Naive thymus-derived CD4-positive, alpha-beta T cell (primary cell): ENCODE results near the gene MAML2. TPM values are rescaled to one million over a fixed set of nuclear protein-coding genes. Genes with fewer than 3 reads are reported as not detected.

Experiments
- ATAC-seq: fragments of 150-1000 bp; cut with Tn5 transposase; 2 replicates; pipeline ENCODE4 v1.10.0; 2021; ENCODE audit warnings: mild to moderate bottlenecking, moderate library complexity
- CTCF ChIA-PET: fragments of 350-600 bp; sonication (Branson Sonifier 250); formaldehyde crosslinking; loops from one replicate; lab custom pipeline; 2021; ENCODE audit warnings: antibody characterized with exemption; lab: Charles Lee
- POLR2A ChIA-PET: fragments of 350-600 bp; sonication (Branson Sonifier 250); formaldehyde crosslinking; loops from one replicate; lab custom pipeline; 2021; ENCODE audit warnings: antibody characterized with exemption, inconsistent platforms; lab: Charles Lee
- DNase-seq, 9 donors: peaks; one replicate each; pipeline versions ENCODE4 v3.0.0 to v3.0.0-alpha.2; 2020 to 2022; ENCODE audit warnings: mixed read lengths in 1 of 9
- H3K27ac ChIP-seq: one replicate; pipeline ENCODE4 v1.7.0; 2013; ENCODE audit warnings: mild to moderate bottlenecking, low read depth, low read length, moderate library complexity
- H3K27me3 ChIP-seq, 2 donors: one replicate each; pipeline ENCODE4 v1.7.0; 2013; ENCODE audit warnings: low read length in 2 of 2, mild to moderate bottlenecking in 2 of 2, moderate library complexity in 2 of 2; ENCODE audit not compliant: control insufficient read depth in 2 of 2, insufficient read depth in 2 of 2
- H3K36me3 ChIP-seq, 3 experiments: 1 replicate in 2 of 3; 2 replicates in 1 of 3; pipeline ENCODE4 v1.7.0; 2013; ENCODE audit warnings: low read length in 3 of 3, mild to moderate bottlenecking in 3 of 3, moderate library complexity in 1 of 3; ENCODE audit not compliant: insufficient read depth in 3 of 3, control insufficient read depth in 2 of 3
- H3K4me1 ChIP-seq, 2 donors: one replicate each; pipeline ENCODE4 v1.7.0; 2013; ENCODE audit warnings: low read length in 2 of 2, mild to moderate bottlenecking in 2 of 2, moderate library complexity in 1 of 2; ENCODE audit not compliant: control insufficient read depth in 2 of 2, insufficient read depth in 2 of 2
- H3K4me3 ChIP-seq: 2 replicates; pipeline ENCODE4 v1.7.0; 2013; ENCODE audit warnings: mild to moderate bottlenecking, low read length
- H3K9me3 ChIP-seq, 3 experiments: 1 replicate in 2 of 3; 2 replicates in 1 of 3; pipeline ENCODE4 v1.7.0; 2013; ENCODE audit warnings: low read length in 3 of 3; ENCODE audit not compliant: control insufficient read depth in 2 of 3
- H3K27ac Mint-ChIP-seq, 9 donors: one replicate each; pipeline ENCODE4 v1.8.0; 2020 to 2022; ENCODE audit warnings: mixed read lengths in 9 of 9, mild to moderate bottlenecking in 8 of 9, moderate library complexity in 5 of 9, inconsistent platforms in 2 of 9
- H3K27me3 Mint-ChIP-seq, 5 donors: one replicate each; pipeline ENCODE4 v1.8.0; 2021 to 2022; ENCODE audit warnings: mixed read lengths in 5 of 5, mild to moderate bottlenecking in 1 of 5
- H3K36me3 Mint-ChIP-seq, 5 donors: one replicate each; pipeline ENCODE4 v1.8.0; 2020 to 2022; ENCODE audit warnings: mixed read lengths in 5 of 5, mild to moderate bottlenecking in 3 of 5, inconsistent platforms in 1 of 5
- H3K4me1 Mint-ChIP-seq, 7 donors: one replicate each; pipeline ENCODE4 v1.8.0; 2020 to 2022; ENCODE audit warnings: mixed read lengths in 7 of 7, mild to moderate bottlenecking in 3 of 7, inconsistent platforms in 1 of 7
- H3K4me3 Mint-ChIP-seq, 10 donors: one replicate each; pipeline ENCODE4 v1.8.0; 2020 to 2022; ENCODE audit warnings: mild to moderate bottlenecking in 10 of 10, mixed read lengths in 10 of 10, moderate library complexity in 6 of 10, inconsistent platforms in 2 of 10
- H3K9me3 Mint-ChIP-seq, 11 donors: one replicate each; pipeline ENCODE4 v1.8.0; 2020 to 2022; ENCODE audit warnings: mixed read lengths in 11 of 11, mild to moderate bottlenecking in 4 of 11, inconsistent platforms in 1 of 11, moderate library complexity in 1 of 11
- intact Hi-C, 2 donors: fragments of 100-400 bp; cut with micrococcal nuclease; formaldehyde crosslinking; loops; one replicate each; pipeline ENCODE4 v1.15.1; 2023
- polyA plus RNA-seq, 2 donors: library from polyadenylated mRNA; unstranded; fragments of 300-500 nt; fragmentation: Illumina TruSeq; gene quantifications; one replicate each; pipeline ENCODE4 v1.2.3, GENCODE V29; 2021
- total RNA-seq, 6 experiments: library from RNA in 5 of 6; stranded (reverse) in 5 of 6; gene quantifications; 1 replicate in 5 of 6; 2 replicates in 1 of 6; pipeline ENCODE4 v1.2.3 and lab custom pipeline; 2021 to 2026

Gene MAML2
- total and polyA plus RNA-seq, 7 experiments from 2014 or later: 12.6 to 81.3 (median 52.5) TPM

DNA sequence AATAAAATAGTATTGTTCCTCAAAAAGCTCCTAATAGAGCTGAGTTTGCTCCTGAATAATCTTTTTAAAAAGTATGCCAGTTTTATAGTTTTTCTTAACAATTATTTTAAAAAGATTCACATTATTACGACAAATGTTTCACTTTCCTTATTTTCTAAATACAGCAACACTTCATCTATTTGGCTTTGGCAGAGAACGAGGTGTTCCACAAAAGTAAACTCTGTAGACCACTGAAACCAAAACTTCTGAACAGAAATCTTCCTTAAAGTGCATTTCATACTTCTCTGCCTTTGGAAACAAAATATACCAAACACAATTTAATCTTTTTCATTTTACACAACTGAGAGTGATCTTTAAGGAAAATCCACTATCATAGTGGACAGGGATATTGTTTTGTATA is 285.5 kb downstream of the MAML2 start:
- intact Hi-C loops: loop anchor here in 1 of 2 donors (2.0 to 5.0 kb wide), 2 partner anchors 15 to 150 kb away; no protein-coding TSS in a partner anchor
- H3K36me3 ChIP-seq: peaks cover 0 to 8% (median 0%) of the 10 kb centered on the region in 3 experiments
- CTCF ChIA-PET: interaction anchor here (0.7 to 6.7 kb wide), 3 partner anchors 285 to 332 kb away, joined by 3 to 111 read pairs (median 3); partner anchors contain the start of genes CCDC82, JRKL and MAML2
- no peak for ATAC-seq
- no peak overlapping the region for H3K4me3 ChIP-seq
- H3K27ac ChIP-seq: no peak overlapping the region
- H3K9me3 ChIP-seq: no peaks in the 10 kb centered on the region
- Mint-ChIP-seq H3K27ac (peak overlapping the region in 8 of 9 donors; percentile 28 to 86 (median 48)), H3K4me1 (peaks cover 25 to 95% (median 88%) of the 10 kb centered on the region in 7 donors), H3K4me3 (peak overlapping the region in 1 of 10 donors; percentile 1), H3K27me3 (no peaks in the 10 kb centered on the region), H3K36me3 (peaks cover 4 to 53% (median 34%) of the 10 kb centered on the region in 5 donors), H3K9me3 (no peaks in the 10 kb centered on the region)
- no peak for DNase-seq
- H3K4me1 ChIP-seq: peaks cover 0 to 21% of the 10 kb centered on the region in 2 donors
- POLR2A ChIA-PET: interaction anchor here (5.2 kb wide), 1 partner anchor 285 kb away, joined by 24 read pairs; the partner anchor contains the start of gene MAML2
- H3K27me3 ChIP-seq: no peaks in the 10 kb centered on the region

DNA sequence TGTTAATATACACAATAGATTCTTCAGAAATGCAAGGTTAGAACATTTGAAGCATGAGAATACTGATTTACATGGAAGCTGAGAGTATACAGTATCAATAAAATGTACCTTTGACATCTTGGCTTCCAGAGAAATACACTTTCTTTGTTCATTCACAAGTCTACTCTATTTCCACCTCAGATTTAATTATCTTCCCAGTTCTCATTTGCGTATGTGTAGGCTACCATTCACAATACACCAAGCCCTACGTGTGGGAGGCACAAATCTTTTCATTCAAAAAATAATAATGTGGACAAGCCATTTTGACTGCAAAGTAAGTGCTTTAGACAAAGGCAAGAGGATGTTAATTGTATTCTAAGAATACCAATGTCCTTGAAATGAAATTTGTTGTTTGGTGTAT is 286.4 kb downstream of the MAML2 start:
- DNase-seq (no peak), ATAC-seq (no peak)
- no peak overlapping the region for H3K4me3 ChIP-seq
- H3K27ac ChIP-seq: no peak overlapping the region
- H3K36me3 Mint-ChIP-seq: peaks cover 4 to 56% (median 34%) of the 10 kb centered on the region in 5 donors
- CTCF ChIA-PET: interaction anchor here (0.6 to 6.7 kb wide), 9 partner anchors 10 to 338 kb away, joined by 3 to 111 read pairs (median 4); partner anchors contain the start of gene MAML2
- peaks cover 0 to 16% of the 10 kb centered on the region in 2 donors for H3K4me1 ChIP-seq
- H3K36me3 ChIP-seq: peaks cover 0 to 8% (median 0%) of the 10 kb centered on the region in 3 experiments
- peak overlapping the region in 8 of 9 donors; percentile 4 to 86 (median 32) for H3K27ac Mint-ChIP-seq
- no peaks in the 10 kb centered on the region for H3K9me3 ChIP-seq
- intact Hi-C loops: loop anchor here in 1 of 2 donors (2.0 to 5.0 kb wide), 2 partner anchors 16 to 151 kb away; no protein-coding TSS in a partner anchor
- no peaks in the 10 kb centered on the region for H3K27me3 ChIP-seq
- peak overlapping the region in 3 of 10 donors; percentile 4 to 21 (median 6) for H3K4me3 Mint-ChIP-seq
- H3K9me3 Mint-ChIP-seq: no peaks in the 10 kb centered on the region
- POLR2A ChIA-PET: interaction anchor here (0.6 to 5.2 kb wide), 5 partner anchors 9 to 546 kb away, joined by 3 to 24 read pairs (median 4); partner anchors contain the start of gene MAML2
- peaks cover 20 to 94% (median 82%) of the 10 kb centered on the region in 7 donors for H3K4me1 Mint-ChIP-seq
- H3K27me3 Mint-ChIP-seq: no peaks in the 10 kb centered on the region

DNA sequence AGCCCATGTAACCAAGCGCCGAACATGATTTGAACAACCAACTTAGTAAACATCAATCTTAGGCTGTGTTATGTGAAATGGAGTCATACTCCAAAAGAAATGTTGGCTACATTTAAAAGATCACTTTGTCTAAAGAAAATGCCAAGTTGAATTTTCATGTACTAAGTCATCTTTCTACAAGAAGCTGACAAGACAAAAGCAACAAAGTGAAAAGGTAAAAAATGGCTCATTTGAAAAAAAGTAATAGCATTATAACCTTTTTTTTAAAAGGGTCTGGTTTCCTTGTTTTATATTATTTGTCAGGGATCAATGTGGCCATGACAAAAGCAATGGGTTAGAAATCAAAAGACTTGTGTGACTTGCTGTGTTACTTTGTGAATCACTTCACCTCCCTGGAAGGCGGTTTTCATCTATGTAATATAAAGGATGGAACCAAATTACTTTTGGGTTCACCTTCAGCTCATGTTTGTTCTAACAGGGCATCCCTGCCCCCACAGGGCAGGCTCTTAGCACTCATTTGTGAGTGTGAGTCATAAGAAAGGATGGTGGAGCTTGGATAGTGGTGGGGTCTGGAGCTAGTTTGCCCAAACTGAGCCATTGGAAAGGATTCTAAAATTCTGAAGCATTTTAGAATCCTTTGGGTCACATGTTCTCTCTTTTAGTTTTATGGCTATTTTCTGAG is 287.1 kb downstream of the MAML2 start:
- Histone ChIP-seq H3K4me3 (no peak overlapping the region), H3K27me3 (no peaks in the 10 kb centered on the region), H3K4me1 (peaks cover 0 to 16% of the 10 kb centered on the region in 2 donors), H3K27ac (no peak overlapping the region), H3K9me3 (no peaks in the 10 kb centered on the region), H3K36me3 (peaks cover 0 to 5% (median 0%) of the 10 kb centered on the region in 3 experiments)
- ATAC-seq (no peak), DNase-seq (no peak)
- H3K4me3 Mint-ChIP-seq: peak overlapping the region in 2 of 10 donors; percentile 10 to 23
- intact Hi-C loops: loop anchor here (1.0 to 5.0 kb wide), 10 partner anchors 17 to 370 kb away; partner anchors contain the start of genes MAML2 (in 2 of the 2) and CCDC82 (in 1 of the 2)
- H3K27me3 Mint-ChIP-seq: no peaks in the 10 kb centered on the region
- peaks cover 4 to 54% (median 34%) of the 10 kb centered on the region in 5 donors for H3K36me3 Mint-ChIP-seq
- H3K27ac Mint-ChIP-seq: peak overlapping the region in 8 of 9 donors; percentile 4 to 88 (median 68)
- H3K4me1 Mint-ChIP-seq: peaks cover 18 to 89% (median 77%) of the 10 kb centered on the region in 7 donors
- ChIA-PET POLR2A (interaction anchor here (0.6 to 5.2 kb wide), 12 partner anchors 8 to 545 kb away, joined by 3 to 24 read pairs (median 3); partner anchors contain the start of gene MAML2), CTCF (interaction anchor here (0.6 to 6.7 kb wide), 28 partner anchors 9 to 338 kb away, joined by 3 to 111 read pairs (median 4); partner anchors contain the start of gene MAML2)
- H3K9me3 Mint-ChIP-seq: no peaks in the 10 kb centered on the region

DNA sequence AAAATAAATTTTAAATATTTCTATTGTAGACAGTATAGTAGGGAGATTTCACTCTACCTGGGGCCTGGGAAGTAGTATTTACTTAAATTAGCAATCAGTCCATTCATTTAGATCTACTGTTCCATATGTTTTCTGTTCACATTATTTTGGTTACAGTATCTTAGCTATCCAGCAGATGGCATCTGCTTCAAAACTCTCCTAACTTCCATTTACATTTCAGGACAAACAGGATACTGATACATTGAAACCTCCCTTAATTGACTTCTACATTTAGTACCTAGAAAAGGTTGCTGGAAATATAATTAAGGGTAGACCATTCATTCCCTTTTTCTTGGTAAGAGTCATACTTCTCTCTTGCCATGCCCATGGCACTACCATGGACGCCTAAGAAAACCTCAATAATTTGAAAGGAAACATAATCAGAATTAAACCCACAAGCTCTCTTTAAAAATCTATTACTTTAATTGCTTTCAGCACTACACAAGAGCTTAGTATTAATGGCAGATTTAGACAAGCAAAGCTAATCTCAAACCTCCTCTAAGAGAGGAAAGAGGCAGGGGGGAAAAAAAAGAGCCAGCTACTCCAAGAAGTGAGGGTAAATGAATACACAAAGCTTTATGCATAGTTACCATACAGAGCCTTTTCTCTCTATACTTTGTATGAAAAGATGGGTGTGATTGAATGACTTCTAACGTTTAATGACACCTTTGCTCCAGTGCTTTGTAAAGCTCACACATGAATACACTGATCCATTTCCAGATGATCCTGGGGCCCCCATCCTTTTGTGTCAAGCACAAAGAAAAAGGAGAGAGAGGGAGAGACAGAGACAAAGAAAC is 287.9 kb downstream of the MAML2 start:
- intact Hi-C loops: loop anchor here (1.0 to 5.0 kb wide), 9 partner anchors 42 to 371 kb away; partner anchors contain the start of genes MAML2 (in 2 of the 2) and CCDC82 (in 1 of the 2)
- Mint-ChIP-seq H3K27ac (peak overlapping the region in 8 of 9 donors; percentile 15 to 88 (median 70)), H3K36me3 (peaks cover 4 to 54% (median 35%) of the 10 kb centered on the region in 5 donors), H3K4me3 (peak overlapping the region in 4 of 10 donors; percentile 4 to 63 (median 32)), H3K4me1 (peaks cover 18 to 89% (median 77%) of the 10 kb centered on the region in 7 donors), H3K27me3 (no peaks in the 10 kb centered on the region), H3K9me3 (no peaks in the 10 kb centered on the region)
- H3K9me3 ChIP-seq: no peaks in the 10 kb centered on the region
- H3K36me3 ChIP-seq: peaks cover 0 to 6% (median 0%) of the 10 kb centered on the region in 3 experiments
- H3K27me3 ChIP-seq: no peaks in the 10 kb centered on the region
- H3K27ac ChIP-seq: no peak overlapping the region
- ChIA-PET CTCF (interaction anchor here (0.6 to 6.7 kb wide), 29 partner anchors 8 to 339 kb away, joined by 3 to 111 read pairs (median 3); partner anchors contain the start of gene MAML2), POLR2A (interaction anchor here (0.7 to 5.2 kb wide), 11 partner anchors 8 to 339 kb away, joined by 3 to 24 read pairs (median 3); partner anchors contain the start of gene MAML2)
- H3K4me1 ChIP-seq: peaks cover 0 to 16% of the 10 kb centered on the region in 2 donors
- ATAC-seq (peak; percentile 72), DNase-seq (peak in 5 of 9 donors; percentile 15 to 41 (median 29))
- no peak overlapping the region for H3K4me3 ChIP-seq

DNA sequence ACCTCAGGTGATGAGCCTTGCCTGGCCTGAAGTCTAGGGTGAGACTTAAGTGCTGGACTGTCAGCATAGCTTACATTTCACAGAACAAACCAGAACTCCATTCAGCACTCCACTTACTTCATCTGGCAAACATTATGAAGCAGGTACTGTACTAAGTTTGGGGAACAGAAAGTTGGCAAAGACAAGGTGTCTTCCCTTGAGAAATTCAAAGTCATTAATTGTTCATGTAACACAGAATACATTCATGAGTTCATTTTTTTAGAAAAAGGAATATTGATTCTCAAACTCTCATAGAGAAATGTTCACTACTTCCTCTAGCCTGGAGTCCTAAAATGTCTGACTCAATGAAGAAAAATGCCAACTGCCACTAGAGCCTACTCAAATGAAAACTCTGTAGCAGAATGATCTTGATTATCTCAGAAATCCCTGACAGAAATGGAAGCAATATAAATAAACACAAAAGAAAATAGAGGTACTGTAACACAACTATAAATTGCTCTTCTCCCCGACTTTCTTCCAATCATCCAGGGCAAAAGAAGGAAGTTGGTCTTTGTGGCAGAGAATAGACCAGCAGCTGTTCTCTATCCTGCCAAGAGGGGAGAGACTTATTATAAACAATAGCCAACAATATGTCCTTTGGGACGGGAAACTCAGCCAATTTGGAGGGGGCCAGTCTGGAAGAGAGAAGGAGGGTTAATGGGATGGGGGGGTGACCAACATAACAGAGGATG is 289.9 kb downstream of the MAML2 start:
- H3K9me3 ChIP-seq: no peaks in the 10 kb centered on the region
- Mint-ChIP-seq H3K9me3 (no peaks in the 10 kb centered on the region), H3K4me3 (peak overlapping the region in 1 of 10 donors; percentile 33), H3K36me3 (peaks cover 4 to 44% (median 24%) of the 10 kb centered on the region in 5 donors), H3K27ac (peak overlapping the region in 3 of 9 donors; percentile 25 to 63 (median 53)), H3K4me1 (peaks cover 21 to 90% (median 74%) of the 10 kb centered on the region in 7 donors), H3K27me3 (no peaks in the 10 kb centered on the region)
- no peaks in the 10 kb centered on the region for H3K27me3 ChIP-seq
- H3K27ac ChIP-seq: no peak overlapping the region
- POLR2A ChIA-PET: interaction anchor here (0.9 to 1.5 kb wide), 3 partner anchors 12 to 290 kb away, joined by 3 to 4 read pairs (median 4); partner anchors contain the start of gene MAML2
- H3K36me3 ChIP-seq: peaks cover 0 to 6% (median 0%) of the 10 kb centered on the region in 3 experiments
- H3K4me1 ChIP-seq: peaks cover 0 to 16% of the 10 kb centered on the region in 2 donors
- ATAC-seq: no peak
- DNase-seq: no peak
- intact Hi-C loops: loop anchor here in 1 of 2 donors (1.0 kb wide), 1 partner anchor 8 kb away; no protein-coding TSS in a partner anchor
- CTCF ChIA-PET: interaction anchor here (6.7 kb wide), 1 partner anchor 290 kb away, joined by 111 read pairs; the partner anchor contains the start of gene MAML2
- no peak overlapping the region for H3K4me3 ChIP-seq
